NCI-H82 (cell line): ENCODE measurements around the gene SERPINA9.
"Not testable (repeated sequence)": the region's sequence is repeated elsewhere in the genome, so short reads cannot be mapped to it uniquely, and the experiment has no call there.

Experiments
- DNase-seq: peaks from one replicate; lab custom pipeline; 2025; lab: John Stamatoyannopoulos, UW

SERPINA9 gene

GRCh38 chr14:94476023-94476422 is at the start of gene SERPINA9:
TSS of gene SERPINA9 (minus strand) at chr14:94476197. CDS start at chr14:94469840, 6,357 bp downstream.
- no peak for DNase-seq

DNA sequence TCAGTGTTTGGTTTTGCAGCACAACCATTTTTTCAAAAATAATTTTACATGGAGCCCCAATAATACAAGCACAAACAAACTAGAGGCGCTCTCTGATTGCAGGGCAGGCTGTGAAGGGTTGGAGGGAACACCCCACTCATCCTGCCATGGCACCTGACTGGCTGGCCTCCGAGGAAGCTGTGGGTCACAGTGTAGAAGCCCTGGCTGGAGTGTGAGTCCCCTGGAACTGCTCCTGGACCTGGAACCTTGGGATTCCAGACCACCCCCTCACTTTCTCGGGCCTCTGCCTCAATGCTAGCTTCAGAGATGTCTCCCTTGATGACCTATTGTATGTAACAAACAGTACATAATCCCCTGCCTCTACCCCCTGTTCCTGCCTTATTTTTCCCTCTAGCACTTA is 48.1 kb upstream of the SERPINA9 start:
- no peak for DNase-seq

GRCh38 chr14:94523265-94523664 is 47.3 kb upstream of the SERPINA9 start:
- no peak for DNase-seq

DNA sequence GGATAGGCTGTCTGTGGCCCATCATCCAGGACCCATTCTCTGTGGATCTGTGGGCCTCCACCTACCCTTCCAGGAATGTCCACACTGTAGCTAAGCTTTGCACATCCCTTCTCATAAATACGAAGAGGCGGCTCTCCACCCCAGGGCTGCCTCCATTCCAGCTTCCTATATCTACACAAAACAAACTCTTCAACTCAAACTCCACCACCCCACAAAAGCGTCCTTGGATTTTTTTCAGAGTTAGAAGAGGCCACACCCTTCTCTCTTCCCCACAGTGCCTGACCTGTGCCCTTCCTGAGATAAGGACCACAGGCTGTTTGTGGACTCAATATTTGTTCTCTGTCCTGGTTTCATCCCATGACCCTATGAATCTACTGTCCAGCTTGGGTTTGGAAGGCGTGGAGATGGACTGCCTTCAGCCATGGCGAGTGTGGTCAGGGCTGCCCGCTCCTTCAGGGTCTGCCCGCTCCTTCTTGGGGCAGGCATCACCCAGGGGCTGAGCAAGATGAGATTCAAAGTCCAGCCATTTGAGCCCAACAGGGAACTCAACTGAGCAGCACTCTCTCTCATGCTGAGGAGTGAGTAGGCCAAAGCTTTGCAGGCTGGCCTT is 46.2 kb upstream of the SERPINA9 start:
- DNase-seq = no peak

DNA sequence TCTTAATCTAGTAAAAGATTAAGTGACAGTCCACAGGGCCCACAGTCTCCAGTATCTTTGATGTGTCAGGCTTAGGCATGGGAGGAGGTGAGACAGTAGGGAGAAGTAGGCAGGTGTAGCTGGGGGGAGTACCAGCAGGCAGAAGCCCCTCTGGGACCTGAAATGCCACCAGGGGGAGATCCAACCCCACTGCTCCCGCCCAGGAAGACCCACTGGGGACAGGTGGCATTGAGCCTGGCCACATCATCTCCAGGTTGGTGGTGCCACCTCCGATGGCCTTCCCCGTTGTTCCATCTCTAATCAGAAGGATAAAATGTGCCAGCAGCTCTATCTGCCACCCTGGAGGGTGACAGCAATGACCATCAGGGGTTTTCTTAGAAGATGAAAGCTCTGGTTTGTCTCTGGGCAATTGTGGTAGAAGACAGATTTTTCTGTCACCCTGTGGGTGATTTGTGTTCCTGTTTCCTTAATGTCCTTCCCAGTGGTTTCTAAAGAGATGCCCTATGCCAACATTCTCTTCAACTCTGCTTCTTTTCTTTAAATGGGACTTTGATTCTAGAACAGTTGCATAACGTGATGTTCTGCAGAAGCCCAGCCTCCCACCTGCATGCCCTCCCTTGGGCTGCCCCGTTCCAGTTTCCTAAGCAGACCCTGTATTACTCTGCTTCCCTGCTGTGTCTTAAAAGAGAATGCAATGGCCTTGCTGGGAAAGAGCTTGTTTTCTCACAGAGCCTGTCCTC is 45.5 kb upstream of the SERPINA9 start:
- DNase-seq = no peak

DNA sequence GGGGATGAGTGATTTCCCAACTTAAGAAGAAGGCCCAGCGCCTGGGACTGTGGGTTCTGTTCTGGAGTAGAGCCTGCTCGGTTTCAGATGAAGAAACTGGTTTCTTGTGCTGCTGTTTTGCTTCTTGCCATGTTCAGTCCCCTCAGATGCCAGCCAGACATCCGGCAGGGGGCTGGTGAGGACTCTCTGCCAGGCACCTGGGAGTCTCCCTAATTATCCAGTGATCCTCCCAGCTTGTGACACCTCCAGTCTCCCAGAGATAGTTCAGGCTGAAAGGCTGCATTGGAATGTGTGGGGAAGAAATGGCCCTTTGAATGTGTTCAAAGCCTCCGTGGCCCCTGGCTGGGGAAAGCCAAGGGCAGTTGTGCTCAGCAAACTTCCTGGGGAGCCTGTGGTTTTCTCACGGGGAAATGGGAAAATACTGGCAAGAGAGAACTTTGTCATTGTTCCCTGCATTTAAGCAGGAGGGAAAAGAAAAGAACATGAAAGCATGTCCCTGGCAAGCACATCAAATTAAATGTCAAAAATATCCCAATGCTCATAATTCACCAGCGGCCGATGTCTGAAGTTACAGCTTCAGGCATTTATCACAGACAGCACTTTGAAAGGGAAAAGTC is 41.8 kb upstream of the SERPINA9 start:
- no peak for DNase-seq

- no peak for DNase-seq
Observed at GRCh38 chr14:94517248-94517640, 41.2 kb upstream of the SERPINA9 start.

- no peak for DNase-seq
Observed at GRCh38 chr14:94515856-94516255, 39.9 kb upstream of the SERPINA9 start.

DNA sequence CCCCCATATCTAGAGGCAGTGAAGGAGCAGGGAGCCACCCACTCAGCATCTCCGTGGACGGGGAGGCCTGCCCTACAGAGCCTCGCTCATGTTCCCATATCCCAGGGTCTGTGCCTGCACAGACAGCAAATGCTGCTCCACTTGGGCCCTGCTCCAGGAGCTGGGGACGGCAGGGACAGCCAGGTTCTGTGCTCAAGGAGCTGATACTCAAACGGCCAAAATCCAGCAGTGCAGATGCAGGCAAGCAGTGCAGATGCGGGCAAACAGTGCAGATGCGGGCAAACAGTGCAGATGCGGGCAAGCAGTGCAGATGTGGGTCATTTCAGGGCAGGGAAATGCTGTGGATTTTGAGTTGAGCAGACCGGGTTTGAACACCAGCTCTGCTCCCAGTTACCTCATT is 39.4 kb upstream of the SERPINA9 start:
- no peak for DNase-seq

DNA sequence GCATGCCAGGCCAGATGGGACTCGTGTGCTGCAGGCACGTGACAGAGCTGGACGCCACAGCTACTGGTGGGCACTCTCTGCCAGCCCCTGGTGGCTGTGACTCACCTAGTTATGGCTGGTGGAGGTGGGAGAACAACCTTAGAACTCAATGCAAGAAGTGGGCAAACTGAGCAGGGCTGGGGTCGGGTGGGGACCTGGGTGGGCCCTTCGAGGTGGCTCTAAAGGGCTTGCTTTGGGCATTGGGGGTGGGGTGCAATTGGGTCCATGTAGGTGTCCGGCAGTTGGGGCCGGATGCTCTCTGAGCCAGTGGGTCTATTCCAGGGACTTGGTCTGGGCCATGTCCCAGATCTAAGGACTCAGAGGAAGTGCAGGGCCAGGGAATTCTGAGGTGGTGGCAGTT is 38.4 kb upstream of the SERPINA9 start:
- DNase-seq = no peak

- DNase-seq = not testable (repeated sequence)
Observed at GRCh38 chr14:94510481-94510880, 34.5 kb upstream of the SERPINA9 start.

DNA sequence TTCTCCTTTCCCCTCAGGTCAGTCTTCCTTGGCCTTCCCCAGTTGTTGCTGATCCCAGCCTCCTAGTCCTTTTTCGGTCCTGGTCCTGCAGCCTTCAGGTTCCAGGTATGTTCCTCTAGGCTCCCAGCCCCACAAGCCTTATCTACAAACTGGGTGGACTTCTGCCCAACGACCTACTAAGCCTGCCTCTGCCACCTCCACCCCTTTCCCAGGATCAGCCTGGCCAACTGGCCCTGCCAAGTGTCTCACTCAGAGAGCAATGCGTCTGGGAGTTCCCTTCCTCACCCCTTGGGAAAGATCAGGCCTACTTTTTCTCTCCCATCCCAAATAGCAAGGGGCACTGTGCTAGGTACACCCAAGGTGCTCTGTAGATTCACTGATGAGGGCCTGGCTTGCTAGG is 33.4 kb upstream of the SERPINA9 start, which contains the start of gene SERPINA12:
SERPINA12 (minus strand) TSS at position 114 of the 400 bp plus-strand sequence. CDS start 11,072 bp downstream, outside the sequence.
- no peak for DNase-seq

- DNase-seq = no peak
Observed at GRCh38 chr14:94505641-94506040, 29.6 kb upstream of the SERPINA9 start.

- DNase-seq = no peak
Observed at GRCh38 chr14:94505206-94505605, 29.2 kb upstream of the SERPINA9 start.

DNA sequence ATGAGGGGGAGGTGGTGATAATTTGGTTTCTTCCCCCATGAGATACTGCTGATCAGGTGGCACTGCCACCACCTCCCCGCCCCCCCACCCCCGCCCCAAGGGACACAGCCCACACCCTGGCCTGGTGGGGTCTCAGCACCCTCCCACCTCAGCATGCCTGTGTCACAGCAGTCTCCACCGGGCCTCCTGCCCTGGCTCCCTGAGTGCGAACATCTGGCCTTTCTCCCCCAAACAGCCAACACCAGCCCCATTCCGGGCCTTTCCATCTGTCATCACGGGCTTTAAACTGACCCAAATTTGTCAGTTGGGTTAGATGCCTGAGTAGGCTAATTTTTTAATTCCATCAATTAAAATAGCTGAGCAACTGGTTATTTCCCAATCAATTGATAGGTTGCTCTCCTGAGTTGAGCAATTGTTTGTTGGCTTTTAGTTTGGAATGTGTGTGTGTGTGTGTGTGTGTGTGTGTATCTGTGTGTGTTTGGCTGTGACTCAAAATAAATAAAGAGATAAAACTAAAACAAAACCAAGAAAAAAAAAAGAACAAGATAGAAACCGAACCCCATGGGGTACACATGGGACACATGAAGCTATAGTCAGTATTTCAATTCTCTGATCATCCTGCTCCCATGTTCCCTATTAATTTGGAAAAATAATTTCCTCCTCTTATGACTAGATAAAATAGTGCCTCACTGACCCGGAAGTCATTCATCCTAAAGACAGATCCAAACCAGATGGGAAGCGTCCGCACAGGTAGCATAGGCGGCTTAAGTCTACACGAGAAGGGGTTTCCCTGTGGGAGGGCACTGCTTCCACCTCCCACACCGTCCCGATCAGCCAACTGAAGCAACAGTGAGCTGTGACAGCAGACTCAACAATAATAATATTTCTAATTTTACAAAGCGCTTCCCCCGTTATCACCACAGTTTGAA is 25.9 kb upstream of the SERPINA9 start:
- no peak for DNase-seq

DNA sequence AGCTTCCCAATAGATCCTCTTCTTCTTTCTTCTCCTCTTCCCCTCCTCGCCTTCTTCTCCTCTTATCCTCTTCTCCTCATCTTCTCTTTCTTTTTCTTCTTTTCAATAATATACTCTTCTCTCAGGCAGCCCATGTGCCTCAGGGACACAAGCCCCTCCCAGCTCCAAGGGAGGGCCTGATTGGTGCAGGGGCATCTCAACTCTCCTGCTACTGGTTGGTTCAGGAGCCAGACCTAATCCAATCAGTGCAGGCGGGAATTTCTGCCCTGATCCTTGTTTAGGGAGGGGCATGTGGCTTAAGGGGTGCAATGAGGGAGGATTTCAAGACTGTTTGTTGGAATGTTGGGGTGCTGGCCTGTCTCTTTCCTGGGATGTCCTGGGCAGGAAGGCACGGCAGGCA is 24.3 kb upstream of the SERPINA9 start:
- no peak for DNase-seq

GRCh38 chr14:94499673-94500072 is 23.7 kb upstream of the SERPINA9 start:
- no peak for DNase-seq

GRCh38 chr14:94498215-94498614 is 22.2 kb upstream of the SERPINA9 start:
- no peak for DNase-seq

DNA sequence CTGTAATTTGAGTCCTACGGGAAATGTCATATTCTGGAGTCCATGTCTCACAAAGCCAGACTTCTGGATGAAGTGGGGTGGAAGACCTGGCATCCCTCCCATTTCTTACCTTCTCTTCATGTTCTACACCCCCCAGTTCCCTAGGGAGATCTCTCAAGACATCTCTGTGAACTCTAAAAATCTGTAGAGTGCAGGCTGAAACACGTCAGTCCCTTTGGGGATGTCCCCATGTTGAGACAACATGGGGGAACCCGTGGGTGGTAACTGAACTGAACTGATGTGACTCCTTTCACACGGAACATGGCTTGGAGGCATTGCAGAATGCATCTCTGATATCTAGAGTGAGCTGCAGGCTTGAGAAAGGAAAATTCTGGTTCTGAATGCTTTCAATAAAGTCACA is 18.1 kb upstream of the SERPINA9 start:
- no peak for DNase-seq

- no peak for DNase-seq
Observed at GRCh38 chr14:94491511-94491910, 15.5 kb upstream of the SERPINA9 start.

DNA sequence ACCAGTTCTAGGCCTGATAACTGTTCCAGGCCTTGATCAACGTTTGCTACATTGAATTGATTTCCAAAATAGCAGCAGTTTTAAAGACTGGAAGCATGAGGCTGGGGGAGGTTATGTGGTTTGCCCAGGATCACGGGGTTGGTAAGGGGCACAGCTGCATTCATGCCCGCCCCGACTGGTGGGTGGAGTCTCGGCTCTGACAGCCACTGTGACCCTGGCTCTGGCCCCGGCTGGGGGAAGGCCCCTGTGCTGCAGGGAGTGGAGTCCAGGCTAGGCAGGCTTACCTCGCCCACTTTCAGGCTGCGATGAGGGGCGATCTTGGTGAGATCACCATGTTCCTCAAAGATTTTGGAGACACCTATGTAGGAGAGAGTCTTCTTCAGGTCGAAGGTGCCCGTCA is 13.3 kb upstream of the SERPINA9 start:
- DNase-seq = no peak

DNA sequence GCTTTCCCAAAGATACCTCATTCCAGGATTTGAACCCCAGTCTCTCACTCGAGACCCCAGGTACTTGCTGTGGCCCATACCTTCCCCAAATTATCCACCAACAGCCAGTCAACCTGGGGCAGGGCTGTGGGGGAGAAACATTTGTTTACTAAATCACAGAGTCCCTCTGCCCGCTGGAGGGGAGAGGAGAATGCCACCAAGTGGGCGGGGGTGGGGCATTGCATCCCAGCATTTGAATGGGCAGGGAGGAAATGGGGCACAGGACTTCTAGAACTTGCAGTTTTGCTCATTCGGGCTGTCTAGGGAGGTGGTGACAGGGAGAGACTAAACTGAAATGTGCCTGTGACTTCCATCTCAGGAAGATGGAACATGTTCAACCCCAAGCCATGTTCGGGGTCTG is 10.9 kb upstream of the SERPINA9 start:
- DNase-seq = no peak
